Stimulated activated naive CD8-positive, alpha-beta T cell treated with anti-CD3 and anti-CD28 coated beads, Interleukin-15, amount 100 ng/mL, for 72 hours (primary cell): ENCODE results near the gene STPG1.

Experiments
- ATAC-seq: fragments of 150-1000 bp; cut with Tn5 transposase; 2 replicates; pipeline ENCODE4 v1.10.0; 2021; ENCODE audit warnings: mild to moderate bottlenecking, moderate library complexity
- DNase-seq, 2 donors: peaks; one replicate each; pipeline ENCODE4 v3.0.0; 2021 to 2022
- H3K27ac Mint-ChIP-seq, 2 donors: one replicate each; pipeline ENCODE4 v1.8.0; 2022; ENCODE audit warnings: mild to moderate bottlenecking in 2 of 2, mixed read lengths in 2 of 2, moderate library complexity in 2 of 2
- H3K27me3 Mint-ChIP-seq: one replicate; pipeline ENCODE4 v1.8.0; 2022; ENCODE audit warnings: mixed read lengths
- H3K4me1 Mint-ChIP-seq: one replicate; pipeline ENCODE4 v1.8.0; 2022; ENCODE audit warnings: mild to moderate bottlenecking, mixed read lengths
- H3K4me3 Mint-ChIP-seq, 2 donors: one replicate each; pipeline ENCODE4 v1.8.0; 2022; ENCODE audit warnings: mild to moderate bottlenecking in 2 of 2, mixed read lengths in 2 of 2, moderate library complexity in 1 of 2
- H3K9me3 Mint-ChIP-seq, 2 donors: one replicate each; pipeline ENCODE4 v1.8.0; 2022; ENCODE audit warnings: mixed read lengths in 2 of 2

Gene STPG1

DNA sequence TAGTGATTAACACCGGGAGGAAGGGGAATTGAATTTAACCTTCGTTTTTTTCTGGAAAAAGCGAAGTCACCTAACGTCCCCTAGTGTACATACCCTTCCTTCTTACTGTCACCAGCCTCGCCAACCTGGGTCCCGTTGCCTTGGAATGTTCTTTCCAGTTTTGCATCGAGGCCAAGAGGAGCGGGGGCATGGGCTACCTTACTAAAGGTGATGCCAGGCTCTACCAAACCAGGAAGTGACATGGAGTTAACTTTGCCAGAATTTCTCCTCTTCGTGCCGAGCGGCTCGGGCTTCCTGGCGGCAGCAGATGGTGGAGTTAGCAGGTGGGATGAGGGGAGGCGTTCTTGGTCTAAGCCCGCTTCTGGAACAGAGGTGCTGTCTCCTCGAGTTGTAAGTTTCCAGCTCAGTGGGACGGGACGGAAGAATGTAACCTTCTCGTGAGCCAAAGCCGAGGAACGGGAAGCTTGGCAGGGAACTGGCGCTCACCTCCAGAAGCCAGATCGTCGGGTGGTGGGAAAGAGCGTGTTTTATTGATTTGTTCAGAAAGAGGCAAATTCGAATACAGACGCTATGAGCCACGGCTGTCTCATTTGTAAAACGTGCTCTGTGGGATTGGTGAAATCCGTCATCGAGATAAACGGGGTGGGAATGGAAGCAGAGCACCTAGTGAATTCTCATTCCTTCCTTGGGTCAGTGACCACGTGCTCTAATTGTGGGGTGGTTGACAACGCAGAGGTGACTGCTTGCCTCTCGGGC is 2.5 kb upstream of the STPG1 start:
- Mint-ChIP-seq H3K9me3 (no peaks in the 10 kb centered on the region), H3K27ac (peak overlapping the region; percentile 91 to 96), H3K4me3 (peak overlapping the region; percentile 95 to 98), H3K27me3 (no peaks in the 10 kb centered on the region), H3K4me1 (peaks cover 77% of the 10 kb centered on the region)
- ATAC-seq (peak; percentile 5), DNase-seq (no peak)

DNA sequence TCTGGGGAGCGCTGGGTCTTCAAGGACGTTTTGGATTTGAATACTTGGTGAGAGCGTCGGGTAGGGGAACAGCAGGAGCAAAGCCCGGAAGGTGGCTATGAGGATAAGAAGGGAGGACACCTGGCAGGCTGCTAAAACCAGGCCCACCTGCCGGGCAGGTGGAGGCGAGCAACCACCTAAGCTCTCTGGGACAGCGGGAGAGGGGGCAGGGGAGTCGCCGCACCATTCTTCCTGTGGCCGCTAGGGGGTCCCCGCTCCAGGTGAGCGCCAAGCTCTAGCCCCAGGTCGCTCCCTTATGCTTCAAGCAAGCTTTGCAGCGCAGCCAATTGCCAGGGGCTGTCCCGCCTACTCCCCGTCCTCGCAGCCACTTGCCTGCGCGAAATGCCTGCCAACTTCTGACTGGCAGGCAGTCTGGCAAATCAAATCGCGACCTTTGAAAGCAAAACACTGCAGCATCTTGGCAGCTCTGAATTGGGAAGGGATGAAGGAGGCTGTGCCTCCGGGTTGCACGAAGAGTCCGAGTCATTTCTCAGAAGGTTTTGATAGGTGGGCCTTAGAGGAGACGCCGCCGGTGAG is 1.8 kb upstream of the STPG1 start, which contains the start of gene NIPAL3:
TSS of gene NIPAL3 (plus strand) at position 469 of the 576 bp plus-strand sequence. CDS start 3,746 bp downstream, outside the sequence.
- ATAC-seq (peak; percentile 94), DNase-seq (peak; percentile 97 to 99)
- H3K4me1 Mint-ChIP-seq = peaks cover 74% of the 10 kb centered on the region
- H3K27ac Mint-ChIP-seq = peak within 1 kb of the TSS; percentile 91 to 96
- no peaks in the 10 kb centered on the region for H3K9me3 Mint-ChIP-seq
- peak within 1 kb of the TSS; percentile 95 to 98 for H3K4me3 Mint-ChIP-seq
- no peaks in the 10 kb centered on the region for H3K27me3 Mint-ChIP-seq

DNA sequence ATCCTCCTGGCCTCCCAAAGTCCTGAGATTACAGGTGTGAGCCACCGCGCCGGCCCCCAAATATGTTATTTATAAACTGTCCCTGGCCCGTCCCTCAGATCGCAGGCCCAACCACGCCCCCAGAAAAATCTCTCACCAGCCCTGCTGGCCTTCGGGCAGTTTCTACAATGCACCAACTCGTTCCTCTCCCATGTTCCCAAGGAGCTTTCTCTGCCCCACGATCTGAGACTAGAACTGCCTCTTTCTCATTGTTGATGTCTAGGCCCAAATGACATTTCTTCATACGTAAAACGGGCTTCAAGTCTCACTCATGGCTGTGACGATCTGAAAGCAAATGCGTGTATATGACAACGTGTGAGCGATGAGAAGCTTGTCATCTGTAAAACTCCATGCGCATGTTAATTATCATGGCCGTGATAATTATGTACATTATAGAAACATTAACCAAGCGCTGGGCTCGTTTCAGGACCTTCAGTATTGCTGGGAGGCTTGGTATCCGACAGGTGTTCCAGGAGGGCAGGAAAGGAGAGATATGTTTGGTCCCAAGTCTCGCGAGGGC is 1.3 kb upstream of the STPG1 start:
- no peaks in the 10 kb centered on the region for H3K27me3 Mint-ChIP-seq
- peaks cover 70% of the 10 kb centered on the region for H3K4me1 Mint-ChIP-seq
- DNase-seq (peak in 1 of 2 donors; percentile 16), ATAC-seq (no peak)
- H3K4me3 Mint-ChIP-seq = peak overlapping the region; percentile 95 to 98
- peak overlapping the region in 1 of 2 donors; percentile 46 for H3K27ac Mint-ChIP-seq
- H3K9me3 Mint-ChIP-seq = no peaks in the 10 kb centered on the region

DNA sequence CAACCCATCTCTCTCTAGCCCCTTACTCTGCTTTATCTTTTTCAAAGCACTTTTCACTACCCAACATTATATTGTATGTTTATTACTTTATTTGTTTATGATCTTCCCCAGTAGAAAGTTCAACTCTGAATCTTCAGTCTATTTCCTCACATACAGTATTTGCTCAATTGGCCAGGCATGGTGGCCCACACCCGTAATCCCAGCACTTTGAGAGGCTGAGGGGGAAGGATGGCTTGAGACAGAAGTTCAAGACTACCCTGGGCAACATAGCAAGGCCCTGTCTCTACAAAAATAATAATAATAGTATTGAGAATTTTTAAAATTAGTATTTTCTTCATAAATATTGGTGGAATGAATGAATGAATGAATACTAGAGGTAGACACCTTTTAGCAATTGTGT is 1.2 kb downstream of the STPG1 start:
- no peaks in the 10 kb centered on the region for H3K27me3 Mint-ChIP-seq

DNA sequence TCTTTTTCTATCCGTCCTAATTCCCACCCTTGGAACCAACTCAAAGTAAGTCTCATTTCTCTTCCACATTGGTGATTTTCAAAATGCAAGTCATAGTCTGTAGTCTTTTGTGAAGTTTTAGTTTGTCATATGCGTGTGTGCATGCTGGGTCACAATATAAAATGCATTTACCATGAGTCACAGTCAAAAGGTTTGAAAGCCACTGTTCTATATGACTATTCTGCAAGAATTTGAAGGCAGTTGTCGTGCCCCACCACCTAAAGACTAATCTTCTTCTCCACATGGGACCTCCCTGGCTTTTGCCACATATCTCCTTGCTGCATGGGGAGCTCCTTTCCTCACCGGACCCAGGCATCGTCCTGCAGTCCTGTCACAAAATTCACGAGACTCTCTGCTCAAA is 1.6 kb downstream of the STPG1 start:
- Mint-ChIP-seq H3K9me3 (no peaks in the 10 kb centered on the region), H3K27ac (no peak overlapping the region), H3K4me3 (no peak overlapping the region), H3K4me1 (peaks cover 41% of the 10 kb centered on the region), H3K27me3 (no peaks in the 10 kb centered on the region)
- DNase-seq = no peak
- ATAC-seq = no peak

More for the DNA sequence above, 1.2 kb downstream of the STPG1 start:
- Mint-ChIP-seq H3K4me1 (peaks cover 46% of the 10 kb centered on the region), H3K9me3 (no peaks in the 10 kb centered on the region), H3K27ac (no peak overlapping the region), H3K4me3 (peak overlapping the region in 1 of 2 donors; percentile 91)
- ATAC-seq (no peak), DNase-seq (no peak)

DNA sequence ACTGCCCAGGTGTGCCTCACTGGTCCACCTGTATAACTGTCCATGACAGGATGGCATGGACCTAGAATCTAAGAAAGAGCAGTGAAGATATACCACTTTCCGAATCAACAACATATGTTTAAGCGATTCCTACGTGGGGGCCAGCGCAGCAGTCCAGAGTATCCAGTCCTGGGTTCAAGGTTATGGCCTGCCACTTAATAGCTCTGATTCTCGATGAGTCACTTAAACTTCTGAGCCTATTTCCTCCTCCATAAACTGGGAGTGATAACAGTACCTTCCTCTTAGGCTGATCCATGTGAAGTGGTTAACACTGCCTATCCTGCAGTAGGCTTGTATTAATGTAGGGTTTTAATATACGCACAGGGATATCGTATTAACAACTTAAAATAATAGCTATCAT is 2.8 kb downstream of the STPG1 start:
- Mint-ChIP-seq H3K27me3 (no peaks in the 10 kb centered on the region), H3K27ac (no peak overlapping the region), H3K4me3 (no peak overlapping the region), H3K9me3 (no peaks in the 10 kb centered on the region), H3K4me1 (peaks cover 38% of the 10 kb centered on the region)
- ATAC-seq = no peak
- no peak for DNase-seq

DNA sequence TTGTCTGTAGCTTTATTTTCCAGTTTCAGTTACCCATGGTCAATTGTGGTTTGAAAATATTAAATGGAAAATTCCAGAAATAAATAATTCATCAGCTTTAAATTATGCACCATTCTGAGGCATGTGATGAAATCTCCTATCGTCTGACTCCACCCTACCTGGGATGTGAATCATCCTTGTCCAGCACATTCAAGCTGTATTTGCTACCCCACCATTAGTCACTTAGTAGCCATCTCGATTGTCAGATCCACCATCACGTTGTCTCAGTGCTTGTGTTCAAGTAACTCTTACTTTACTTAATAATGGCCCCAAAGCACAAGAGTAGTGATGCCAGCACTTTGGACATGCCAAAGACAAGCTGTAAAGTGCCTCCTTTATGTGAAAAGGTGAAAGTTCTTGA is 4.0 kb downstream of the STPG1 start:
- Mint-ChIP-seq H3K4me3 (no peak overlapping the region), H3K9me3 (no peaks in the 10 kb centered on the region), H3K4me1 (peaks cover 29% of the 10 kb centered on the region), H3K27me3 (no peaks in the 10 kb centered on the region), H3K27ac (no peak overlapping the region)
- no peak for ATAC-seq
- DNase-seq = no peak

DNA sequence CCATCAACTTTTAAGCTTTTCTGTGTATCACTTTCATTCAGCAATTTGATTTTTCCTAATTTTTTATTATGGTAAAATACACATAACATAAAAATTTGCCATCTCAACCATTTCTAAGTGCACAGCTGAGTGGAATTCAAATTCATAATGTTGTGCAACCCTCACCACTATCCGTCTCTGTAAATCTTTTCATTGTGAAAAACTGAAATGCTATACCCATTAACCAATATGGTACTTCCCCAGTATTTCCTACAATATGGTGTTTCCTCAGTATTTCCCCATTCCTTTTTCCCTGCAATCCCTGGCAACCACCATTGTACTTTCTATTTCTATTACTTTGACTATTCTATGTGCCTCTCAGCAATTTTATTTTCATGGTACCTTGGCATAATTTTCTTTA is 6.8 kb downstream of the STPG1 start:
- ATAC-seq (no peak), DNase-seq (no peak)
- Mint-ChIP-seq H3K9me3 (no peaks in the 10 kb centered on the region), H3K27ac (no peak overlapping the region), H3K27me3 (no peaks in the 10 kb centered on the region), H3K4me3 (no peak overlapping the region), H3K4me1 (peaks cover 9% of the 10 kb centered on the region)

DNA sequence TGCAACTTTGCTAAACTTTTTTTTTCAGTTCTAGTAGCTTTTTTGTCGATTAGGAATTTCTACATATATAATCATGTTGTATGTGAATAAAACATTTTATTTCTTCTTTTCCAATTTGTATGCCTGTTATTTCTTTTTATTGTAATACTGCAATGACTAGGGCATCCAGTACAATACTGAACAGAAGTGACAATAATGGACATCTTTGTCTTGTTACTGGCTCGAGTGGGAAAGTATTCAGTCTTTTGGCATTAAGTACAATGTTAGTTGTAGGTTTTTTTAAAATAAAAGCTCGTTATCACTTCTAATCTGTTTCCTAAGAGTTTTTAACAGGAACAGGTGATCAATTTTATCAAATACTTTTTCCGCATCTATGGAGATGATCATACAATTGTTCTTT is 9.8 kb downstream of the STPG1 start:
- no peaks in the 10 kb centered on the region for H3K9me3 Mint-ChIP-seq
- DNase-seq (no peak), ATAC-seq (no peak)
- H3K4me3 Mint-ChIP-seq = no peak overlapping the region
- H3K27me3 Mint-ChIP-seq = no peaks in the 10 kb centered on the region
- peaks cover 11% of the 10 kb centered on the region for H3K4me1 Mint-ChIP-seq
- no peak overlapping the region for H3K27ac Mint-ChIP-seq

DNA sequence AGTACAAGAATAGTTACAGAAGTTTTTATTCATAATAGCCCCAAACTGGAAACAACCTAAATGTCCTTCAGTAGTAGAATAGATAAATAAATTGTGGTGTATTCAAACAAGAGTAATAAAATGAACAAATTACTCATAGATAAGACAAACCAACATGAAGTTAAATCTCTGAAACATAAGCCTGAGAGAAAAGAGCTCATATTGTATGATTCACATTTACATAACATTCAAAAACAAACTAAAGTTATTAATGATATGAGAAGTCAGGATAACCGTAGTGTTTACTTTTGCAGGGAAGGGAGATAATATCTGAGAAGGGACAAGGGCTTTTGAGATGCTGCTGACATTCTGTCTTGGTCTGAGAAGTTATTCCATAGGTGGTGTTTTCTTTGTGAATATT is 13.5 kb downstream of the STPG1 start:
- Mint-ChIP-seq H3K27me3 (no peaks in the 10 kb centered on the region), H3K4me3 (no peak overlapping the region)

DNA sequence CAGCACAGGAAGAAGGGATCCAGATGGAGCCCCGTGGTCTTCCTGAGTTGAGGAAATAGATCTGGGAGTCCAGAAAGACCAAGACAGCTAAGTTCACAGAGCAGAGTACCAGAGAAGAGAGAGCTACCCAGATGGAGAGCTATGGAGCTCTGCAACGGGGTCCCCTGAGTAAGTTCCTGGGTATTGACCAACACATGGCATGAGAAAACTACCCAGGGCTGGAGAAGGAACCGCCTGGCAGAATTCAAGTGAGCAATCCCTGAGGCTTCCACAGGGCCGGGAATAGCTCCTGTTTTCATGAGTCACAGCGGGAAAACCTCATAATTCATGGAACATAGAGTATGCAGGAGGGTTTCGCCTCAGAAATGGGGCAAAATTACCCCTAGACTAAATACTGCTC is 19.7 kb downstream of the STPG1 start:
- ATAC-seq (no peak), DNase-seq (no peak)
- peaks cover 53% of the 10 kb centered on the region for H3K4me1 Mint-ChIP-seq
- H3K27ac Mint-ChIP-seq = no peak overlapping the region
- H3K27me3 Mint-ChIP-seq = no peaks in the 10 kb centered on the region
- no peaks in the 10 kb centered on the region for H3K9me3 Mint-ChIP-seq
- no peak overlapping the region for H3K4me3 Mint-ChIP-seq

More for the DNA sequence above, 13.5 kb downstream of the STPG1 start:
- DNase-seq (no peak), ATAC-seq (no peak)
- Mint-ChIP-seq H3K27ac (no peak overlapping the region), H3K9me3 (no peaks in the 10 kb centered on the region), H3K4me1 (peaks cover 11% of the 10 kb centered on the region)

DNA sequence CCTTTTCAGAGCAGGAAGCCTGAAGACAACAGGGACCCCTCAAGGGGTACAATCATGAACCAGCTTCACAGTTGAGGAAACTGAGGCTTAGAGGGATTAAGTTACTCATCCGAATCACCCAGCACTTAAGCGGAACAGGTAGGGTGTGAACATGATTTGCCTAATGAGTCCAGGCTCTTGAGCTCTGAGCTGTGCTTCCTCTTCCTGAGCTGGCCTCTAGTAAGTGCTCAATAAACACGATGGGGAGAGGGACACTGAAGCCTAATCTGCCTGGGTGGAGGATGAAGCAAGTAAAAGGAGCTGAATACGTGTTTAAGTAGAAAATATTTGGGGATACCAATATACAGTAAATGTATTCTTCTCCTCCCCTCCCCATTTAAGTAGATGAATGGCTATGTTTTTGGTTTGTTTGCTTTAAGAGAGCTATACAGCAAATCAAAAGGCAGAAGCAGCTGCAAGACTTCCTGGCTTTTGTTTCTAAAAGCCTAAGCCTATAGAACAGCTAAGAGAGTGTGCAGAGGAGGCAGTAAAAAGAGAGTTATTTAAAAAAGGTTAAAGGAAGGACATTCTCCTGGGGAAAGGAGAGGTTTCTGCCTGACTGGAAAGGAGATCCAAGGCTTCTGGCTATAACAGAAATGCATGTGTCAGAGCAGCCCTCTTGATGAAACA is 20.5 kb downstream of the STPG1 start:
- Mint-ChIP-seq H3K9me3 (no peaks in the 10 kb centered on the region), H3K4me3 (peak overlapping the region in 1 of 2 donors; percentile 86), H3K27ac (peak overlapping the region; percentile 93 to 98), H3K27me3 (no peaks in the 10 kb centered on the region), H3K4me1 (peaks cover 53% of the 10 kb centered on the region)
- ATAC-seq = no peak
- DNase-seq = no peak

DNA sequence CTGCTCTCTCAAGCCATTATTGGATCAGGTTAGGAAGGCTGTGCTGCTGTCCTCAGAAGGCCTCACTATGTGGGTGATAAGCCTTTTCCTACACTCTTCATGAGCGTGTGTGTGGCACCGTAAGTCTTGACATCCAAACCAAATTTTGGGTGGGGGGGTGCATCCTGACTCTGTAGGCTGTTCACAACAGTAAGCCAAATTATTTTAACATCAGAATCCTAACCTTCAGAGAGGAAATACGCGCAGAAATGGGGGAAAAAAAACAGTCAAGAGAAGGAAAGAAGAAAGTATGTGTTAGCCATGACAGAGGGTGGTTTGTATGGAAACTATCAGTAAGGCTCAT is 21.0 kb downstream of the STPG1 start:
- Mint-ChIP-seq H3K27ac (peak overlapping the region; percentile 93 to 98), H3K27me3 (no peaks in the 10 kb centered on the region), H3K4me1 (peaks cover 53% of the 10 kb centered on the region), H3K9me3 (no peaks in the 10 kb centered on the region), H3K4me3 (peak overlapping the region; percentile 83 to 86)
- DNase-seq (no peak), ATAC-seq (no peak)

DNA sequence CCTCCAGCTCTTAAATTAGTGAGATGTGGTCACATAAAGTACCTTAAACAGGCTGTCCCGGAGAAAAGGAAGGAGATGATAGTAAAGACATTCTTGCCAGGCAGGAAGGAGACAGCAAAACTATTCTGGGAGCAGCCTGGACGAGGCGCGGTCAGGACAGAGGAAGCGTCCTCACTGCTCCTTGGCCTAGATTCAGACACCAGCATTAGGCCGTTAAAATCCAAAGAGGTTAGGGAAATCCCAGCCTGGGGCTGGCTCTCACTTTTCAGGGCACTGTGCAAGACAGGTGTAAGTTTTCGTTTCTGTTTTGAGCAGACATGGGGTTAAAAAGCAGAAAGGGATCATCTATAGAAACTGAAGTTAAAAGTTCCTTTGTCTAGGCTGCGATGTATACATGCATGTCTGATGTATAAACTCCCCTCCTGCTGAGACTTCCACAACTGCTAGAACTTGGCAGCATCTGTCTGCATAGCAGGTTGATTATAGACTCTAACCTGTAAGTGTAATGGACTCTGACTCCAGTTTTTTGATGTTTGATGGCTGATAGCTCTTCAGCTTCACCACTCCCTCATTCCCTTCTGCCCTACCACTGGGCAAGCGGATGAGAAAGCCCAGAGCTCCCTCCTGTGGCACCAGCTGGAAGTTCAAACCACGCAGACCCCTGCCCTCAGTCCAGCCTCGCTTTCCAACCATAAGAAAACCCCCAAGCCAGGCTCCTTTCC is 21.5 kb downstream of the STPG1 start:
- Mint-ChIP-seq H3K27me3 (no peaks in the 10 kb centered on the region), H3K27ac (peak overlapping the region; percentile 93 to 98), H3K9me3 (no peaks in the 10 kb centered on the region), H3K4me1 (peaks cover 53% of the 10 kb centered on the region), H3K4me3 (peak overlapping the region; percentile 83 to 86)
- ATAC-seq (peak; percentile 93), DNase-seq (peak; percentile 68 to 80)
